ENCODE data around the gene IRGM. TPM values are rescaled to one million over a fixed set of nuclear protein-coding genes. Genes with fewer than 3 reads are reported as not detected.
"Not testable (repeated sequence)": the region's sequence is repeated elsewhere in the genome, so short reads cannot be mapped to it uniquely, and the experiment has no call there.

The IRGM gene, protein sequence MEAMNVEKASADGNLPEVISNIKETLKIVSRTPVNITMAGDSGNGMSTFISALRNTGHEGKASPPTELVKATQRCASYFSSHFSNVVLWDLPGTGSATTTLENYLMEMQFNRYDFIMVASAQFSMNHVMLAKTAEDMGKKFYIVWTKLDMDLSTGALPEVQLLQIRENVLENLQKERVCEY
- polyA plus RNA-seq (0.28 TPM in 1 of 2 replicates, not detected in the other), polyA minus RNA-seq (not detected in 2 replicates)

DNA sequence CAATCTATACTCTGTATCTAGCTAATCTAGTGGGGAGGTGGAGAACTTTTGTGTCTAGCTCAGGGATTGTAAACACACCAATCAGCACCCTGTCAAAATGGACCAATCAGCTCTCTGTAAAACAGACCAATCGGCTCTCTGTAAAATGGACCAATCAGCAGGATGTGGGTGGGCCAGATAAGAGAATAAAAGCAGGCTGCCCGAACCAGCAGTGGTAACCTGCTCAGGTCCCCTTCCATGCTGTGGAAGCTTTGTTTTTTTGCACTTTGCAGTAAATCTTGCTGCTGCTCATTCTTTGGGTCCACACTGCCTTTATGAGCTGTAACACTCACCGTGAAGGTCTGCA is at the start of gene IRGM:
TSS of gene IRGM (plus strand) at position 214 of the 346 bp plus-strand sequence. CDS start 1,603 bp downstream, outside the sequence.
- H3K9ac ChIP-seq (ENCODE audit: low read length); H3K27ac ChIP-seq (ENCODE audit: low read length); H4K20me1 ChIP-seq (ENCODE audit: insufficient read depth); H3K36me3 ChIP-seq (ENCODE audit: insufficient read depth, low read length); H3K9me3 ChIP-seq (ENCODE audit: low read length); H3K27me3 ChIP-seq (ENCODE audit: insufficient read depth, low read depth, low read length); H3K79me2 ChIP-seq (replicated peaks; ENCODE audit: insufficient read depth, low read length); H3F3A ChIP-seq (ENCODE audit: insufficient read depth, low read length, poor library complexity, severe bottlenecking); H3K4me2 ChIP-seq (ENCODE audit: low read length); H3K4me3 ChIP-seq (ENCODE audit: low read length); H2AFZ ChIP-seq (ENCODE audit: low read depth, low read length); H3K9me2 ChIP-seq (ENCODE audit: insufficient read depth, low read length): not testable (repeated sequence)

DNA sequence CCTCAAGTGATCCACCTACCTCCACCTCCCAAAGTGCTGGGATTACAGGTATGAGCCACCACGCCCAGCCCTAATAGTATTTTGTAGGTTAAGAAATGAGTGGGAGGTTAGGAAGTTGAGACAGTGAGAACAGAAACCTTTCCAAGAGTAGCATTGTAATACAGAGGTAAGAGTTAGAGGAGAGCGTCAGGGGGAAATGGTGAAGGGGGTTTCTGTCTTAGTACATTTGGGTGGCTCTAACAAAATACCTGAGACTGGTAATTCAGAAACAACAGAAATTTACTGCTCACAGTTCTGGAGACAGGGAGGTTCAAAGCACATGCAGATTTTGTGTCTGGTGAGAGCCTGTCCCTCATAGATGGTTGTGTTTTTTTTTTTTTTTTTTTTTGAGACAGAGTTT is 48.9 kb upstream of the IRGM start:
- no peaks in the 10 kb centered on the region for H3K79me2 ChIP-seq (replicated peaks; ENCODE audit: insufficient read depth, low read length)
- no peak overlapping the region for H2AFZ ChIP-seq (ENCODE audit: low read depth, low read length)
- H3K9me2 ChIP-seq (ENCODE audit: insufficient read depth, low read length): no peaks in the 10 kb centered on the region
- no peak overlapping the region for H3K4me2 ChIP-seq (ENCODE audit: low read length)
- no peaks in the 10 kb centered on the region for H3K9me3 ChIP-seq (ENCODE audit: low read length)
- no peak overlapping the region for H3K4me3 ChIP-seq (ENCODE audit: low read length)
- no peaks in the 10 kb centered on the region for H3K27me3 ChIP-seq (ENCODE audit: insufficient read depth, low read depth, low read length)
- no peak overlapping the region for H3K9ac ChIP-seq (ENCODE audit: low read length)
- no peak overlapping the region for H3K27ac ChIP-seq (ENCODE audit: low read length)
- H3F3A ChIP-seq (ENCODE audit: insufficient read depth, low read length, poor library complexity, severe bottlenecking): no peaks in the 10 kb centered on the region
- TF ChIP-seq SMC3 (conservative IDR thresholded peaks at IDR 0.05; ENCODE audit: poor library complexity): no peak
- no peak for TF ChIP-seq TAF1 (IDR thresholded peaks at IDR 0.05; ENCODE audit: low read depth)
- no peak for TF ChIP-seq EZH2 (IDR thresholded peaks at IDR 0.05; ENCODE audit: borderline replicate concordance, insufficient read depth, low read length, poor library complexity, severe bottlenecking)
- TF ChIP-seq CTCF (IDR thresholded peaks at IDR 0.05; ENCODE audit: poor library complexity, severe bottlenecking): no peak
- TF ChIP-seq POLR2AphosphoS5 (IDR thresholded peaks at IDR 0.05): no peak
- TF ChIP-seq MXI1 (conservative IDR thresholded peaks at IDR 0.05; ENCODE audit: poor library complexity, severe bottlenecking): no peak
- no peak for TF ChIP-seq EP300 (conservative IDR thresholded peaks at IDR 0.05; ENCODE audit: poor library complexity, severe bottlenecking)
- TF ChIP-seq RAD21 (conservative IDR thresholded peaks at IDR 0.05): no peak
- no peak for TF ChIP-seq REST (IDR thresholded peaks at IDR 0.05; ENCODE audit: borderline replicate concordance)
- H3K36me3 ChIP-seq (ENCODE audit: insufficient read depth, low read length): no peaks in the 10 kb centered on the region
- H4K20me1 ChIP-seq (ENCODE audit: insufficient read depth): no peaks in the 10 kb centered on the region

Data from neural cell (in vitro differentiated cells).